Esophagus muscularis mucosa (tissue), 4 donors: ENCODE measurements around the gene MYO1D. TPM values are rescaled to one million over a fixed set of nuclear protein-coding genes. Genes with fewer than 3 reads are reported as not detected.

Source experiments
- DNase-seq: peaks from one replicate; pipeline ENCODE4 v3.0.0-alpha.2; 2017; ENCODE audit errors: extremely low spot score
- H3K27ac ChIP-seq, 4 donors: fragments of 200-600 bp; sonication (generic); replicated peaks in 1 of 4; 1 replicate in 3 of 4; 2 replicates in 1 of 4; pipeline ENCODE4 v1.5.1; 2016 to 2019; ENCODE audit warnings: mild to moderate bottlenecking in 1 of 4
- H3K27me3 ChIP-seq, 4 donors: fragments of 200-600 bp; sonication (generic); one replicate each; pipeline versions ENCODE4 v1.5.1 to v1.6.0; 2016 to 2019
- H3K36me3 ChIP-seq, 4 donors: fragments of 200-600 bp; sonication (generic); one replicate each; pipeline ENCODE4 v1.5.1; 2016 to 2019
- H3K4me1 ChIP-seq, 4 donors: fragments of 200-600 bp; sonication (generic); one replicate each; pipeline ENCODE4 v1.5.1; 2016 to 2019
- H3K4me3 ChIP-seq, 4 donors: fragments of 200-600 bp; sonication (generic); 1 replicate in 2 of 4; 2 replicates in 2 of 4; pipeline ENCODE4 v1.5.1; 2016 to 2019; ENCODE audit warnings: mild to moderate bottlenecking in 4 of 4, moderate library complexity in 1 of 4
- H3K9me3 ChIP-seq, 4 donors: fragments of 200-600 bp; sonication (generic); 1 replicate in 3 of 4; 2 replicates in 1 of 4; pipeline ENCODE4 v1.5.1; 2016 to 2019
- EP300 ChIP-seq: sonication (generic); formaldehyde crosslinking; IDR thresholded peaks from one replicate; pipeline ENCODE4 v1.6.1; 2017; ENCODE audit warnings: antibody characterized with exemption
- POLR2A ChIP-seq: fragments of 450-650 bp; IDR thresholded peaks from one replicate; pipeline ENCODE4 v1.6.1; 2017; ENCODE audit warnings: antibody characterized with exemption, moderate library complexity, mild to moderate bottlenecking, low read depth
- POLR2AphosphoS5 ChIP-seq, 2 donors: sonication (generic); formaldehyde crosslinking; IDR thresholded peaks; one replicate each; pipeline ENCODE4 v1.6.1; 2017; ENCODE audit warnings: antibody characterized with exemption in 2 of 2
- WGBS: methylation state at CpG from one replicate; pipeline ENCODE4 v1.1.5; 2018; 5-methylcytosine and 5-hydroxymethylcytosine counted together
- intact Hi-C: fragments of 100-400 bp; cut with DNase I; formaldehyde crosslinking; loops from one replicate; pipeline ENCODE4 v1.15.1; 2023
- total RNA-seq, 4 donors: library from RNA; depleted of rRNA; stranded (reverse); fragments of >200 nt; gene quantifications; one replicate each; pipeline versions ENCODE4 v1.1.0 to v1.2.1, GENCODE V29; 2016
- TF ChIP-seq, protein P1 (sequence below), 3 experiments: fragments of 200-600 bp in 2 of 3; fragments of 450-650 bp in 1 of 3; sonication (generic) in 2 of 3; IDR thresholded peaks; one replicate each; pipeline ENCODE4 v1.5.1; 2017 to 2019; ENCODE audit warnings: antibody characterized with exemption in 3 of 3, mild to moderate bottlenecking in 2 of 3, moderate library complexity in 1 of 3

MYO1D gene
- total RNA-seq, 4 donors from 2014 or later, result 27.3 to 30.3 (median 29.0) TPM

DNA sequence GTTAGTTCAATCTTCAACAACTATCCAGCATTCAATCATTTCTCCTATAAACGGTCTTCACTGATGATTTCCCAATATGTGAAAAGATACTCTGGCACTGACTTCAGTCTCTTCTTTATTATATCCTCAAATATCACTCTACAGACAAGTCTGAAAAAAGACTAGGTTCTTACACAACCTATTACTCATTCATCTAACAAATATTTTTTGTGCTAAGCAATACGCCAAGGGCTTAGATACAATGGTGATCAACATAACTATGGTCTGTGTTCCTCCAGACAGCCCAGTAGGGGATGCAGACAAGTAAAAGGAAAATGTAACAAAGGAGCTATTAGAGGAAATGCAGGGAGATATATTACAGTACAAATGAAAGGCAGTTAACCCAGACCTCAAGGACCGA lies 63.9 kb downstream of the MYO1D start:
- DNase-seq, result no peak
- Histone ChIP-seq H3K4me1 (no peaks in the 10 kb centered on the region), H3K4me3 (no peak overlapping the region), H3K36me3 (no peaks in the 10 kb centered on the region), H3K27ac (no peak overlapping the region), H3K9me3 (no peaks in the 10 kb centered on the region), H3K27me3 (no peaks in the 10 kb centered on the region)
- intact Hi-C loops, result no loop called here
- WGBS, result 94% methylated on average over 3 of the region's 3 CpGs
- TF ChIP-seq POLR2AphosphoS5 (IDR thresholded peaks at IDR 0.05) (no peak), EP300 (no peak), POLR2A (no peak)
- TF ChIP-seq, protein P1, sequence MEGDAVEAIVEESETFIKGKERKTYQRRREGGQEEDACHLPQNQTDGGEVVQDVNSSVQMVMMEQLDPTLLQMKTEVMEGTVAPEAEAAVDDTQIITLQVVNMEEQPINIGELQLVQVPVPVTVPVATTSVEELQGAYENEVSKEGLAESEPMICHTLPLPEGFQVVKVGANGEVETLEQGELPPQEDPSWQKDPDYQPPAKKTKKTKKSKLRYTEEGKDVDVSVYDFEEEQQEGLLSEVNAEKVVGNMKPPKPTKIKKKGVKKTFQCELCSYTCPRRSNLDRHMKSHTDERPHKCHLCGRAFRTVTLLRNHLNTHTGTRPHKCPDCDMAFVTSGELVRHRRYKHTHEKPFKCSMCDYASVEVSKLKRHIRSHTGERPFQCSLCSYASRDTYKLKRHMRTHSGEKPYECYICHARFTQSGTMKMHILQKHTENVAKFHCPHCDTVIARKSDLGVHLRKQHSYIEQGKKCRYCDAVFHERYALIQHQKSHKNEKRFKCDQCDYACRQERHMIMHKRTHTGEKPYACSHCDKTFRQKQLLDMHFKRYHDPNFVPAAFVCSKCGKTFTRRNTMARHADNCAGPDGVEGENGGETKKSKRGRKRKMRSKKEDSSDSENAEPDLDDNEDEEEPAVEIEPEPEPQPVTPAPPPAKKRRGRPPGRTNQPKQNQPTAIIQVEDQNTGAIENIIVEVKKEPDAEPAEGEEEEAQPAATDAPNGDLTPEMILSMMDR (IDR thresholded peaks at IDR 0.05), result no peak

DNA sequence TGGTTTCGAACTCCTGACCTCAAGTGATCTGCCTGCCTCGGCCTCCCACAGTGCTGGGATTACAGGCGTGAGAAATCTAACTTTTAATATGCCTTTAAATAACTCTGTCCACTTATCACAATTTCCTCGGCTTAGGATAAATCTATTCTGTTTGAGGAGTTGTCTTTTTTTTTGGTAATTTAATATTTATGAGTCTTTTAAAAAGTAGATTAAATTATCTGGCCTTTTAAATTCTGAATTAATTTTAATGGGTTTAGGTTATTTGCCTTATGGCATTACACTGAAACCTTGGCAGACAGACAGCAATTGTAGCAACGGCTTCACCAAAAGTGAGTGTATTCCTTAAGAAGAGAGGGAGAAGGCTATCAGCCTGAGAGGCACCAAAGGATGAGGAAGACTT lies 66.2 kb downstream of the MYO1D start:
- intact Hi-C loops, result no loop called here
- H3K4me3 ChIP-seq, result no peak overlapping the region
- H3K9me3 ChIP-seq, result no peaks in the 10 kb centered on the region
- WGBS, result 97% methylated on average over 5 of the region's 5 CpGs
- H3K27ac ChIP-seq, result no peak overlapping the region
- H3K36me3 ChIP-seq, result no peaks in the 10 kb centered on the region
- TF ChIP-seq EP300 (no peak), POLR2AphosphoS5 (IDR thresholded peaks at IDR 0.05) (no peak), POLR2A (no peak)
- TF ChIP-seq, protein P1 (IDR thresholded peaks at IDR 0.05), result no peak
- H3K27me3 ChIP-seq, result no peaks in the 10 kb centered on the region
- H3K4me1 ChIP-seq, result no peaks in the 10 kb centered on the region
- DNase-seq, result no peak

DNA sequence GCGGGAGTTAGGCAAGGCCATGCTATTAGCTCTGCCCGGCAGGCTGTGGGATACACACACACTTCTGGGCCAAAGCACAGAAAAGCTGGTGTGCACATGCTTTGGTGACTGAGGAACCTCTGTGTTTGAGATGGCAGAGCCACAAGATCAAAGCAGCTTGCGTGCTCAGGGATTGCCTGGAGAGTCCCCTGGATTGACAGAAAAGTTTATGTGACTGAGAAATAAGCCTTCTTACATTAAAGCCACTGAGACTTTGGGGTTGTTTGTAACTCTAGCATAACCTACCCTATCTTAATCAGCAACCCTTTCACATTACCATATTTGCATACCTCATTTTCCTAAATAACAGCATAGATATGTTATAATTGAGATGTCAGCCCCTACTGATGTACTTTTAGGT lies 69.3 kb downstream of the MYO1D start:
- DNase-seq, result no peak
- no peaks in the 10 kb centered on the region for H3K9me3 ChIP-seq
- H3K4me3 ChIP-seq, result no peak overlapping the region
- H3K27ac ChIP-seq, result no peak overlapping the region
- TF ChIP-seq POLR2A, result no peak
- no peak for TF ChIP-seq EP300
- TF ChIP-seq POLR2AphosphoS5 (IDR thresholded peaks at IDR 0.05), result no peak
- intact Hi-C loops, result no loop called here
- H3K36me3 ChIP-seq, result no peaks in the 10 kb centered on the region
- no peaks in the 10 kb centered on the region for H3K27me3 ChIP-seq
- WGBS, result 88% methylated on average over 3 of the region's 3 CpGs
- H3K4me1 ChIP-seq, result peaks cover 0 to 6% (median 0%) of the 10 kb centered on the region in 4 donors

DNA sequence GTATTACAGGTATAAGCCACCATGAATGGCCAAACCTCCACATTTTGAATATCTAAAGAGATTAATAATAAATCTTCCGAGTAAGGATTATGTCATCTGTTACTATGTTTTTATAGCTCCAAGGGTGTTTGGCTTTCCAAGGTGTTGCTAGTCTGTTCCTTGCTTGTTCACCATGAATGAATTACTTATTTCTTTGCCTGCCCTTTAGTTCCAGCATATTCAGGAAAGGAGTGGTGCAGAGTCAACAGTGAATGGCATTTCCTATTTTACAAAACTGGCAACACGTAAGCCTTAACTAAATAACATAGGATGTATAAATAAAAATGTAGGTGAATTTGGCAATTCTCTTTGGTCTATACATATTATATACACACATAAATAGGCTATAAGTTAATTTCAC lies 70.3 kb downstream of the MYO1D start:
- no peaks in the 10 kb centered on the region for H3K27me3 ChIP-seq
- 89% methylated on average over 2 of the region's 2 CpGs for WGBS

DNA sequence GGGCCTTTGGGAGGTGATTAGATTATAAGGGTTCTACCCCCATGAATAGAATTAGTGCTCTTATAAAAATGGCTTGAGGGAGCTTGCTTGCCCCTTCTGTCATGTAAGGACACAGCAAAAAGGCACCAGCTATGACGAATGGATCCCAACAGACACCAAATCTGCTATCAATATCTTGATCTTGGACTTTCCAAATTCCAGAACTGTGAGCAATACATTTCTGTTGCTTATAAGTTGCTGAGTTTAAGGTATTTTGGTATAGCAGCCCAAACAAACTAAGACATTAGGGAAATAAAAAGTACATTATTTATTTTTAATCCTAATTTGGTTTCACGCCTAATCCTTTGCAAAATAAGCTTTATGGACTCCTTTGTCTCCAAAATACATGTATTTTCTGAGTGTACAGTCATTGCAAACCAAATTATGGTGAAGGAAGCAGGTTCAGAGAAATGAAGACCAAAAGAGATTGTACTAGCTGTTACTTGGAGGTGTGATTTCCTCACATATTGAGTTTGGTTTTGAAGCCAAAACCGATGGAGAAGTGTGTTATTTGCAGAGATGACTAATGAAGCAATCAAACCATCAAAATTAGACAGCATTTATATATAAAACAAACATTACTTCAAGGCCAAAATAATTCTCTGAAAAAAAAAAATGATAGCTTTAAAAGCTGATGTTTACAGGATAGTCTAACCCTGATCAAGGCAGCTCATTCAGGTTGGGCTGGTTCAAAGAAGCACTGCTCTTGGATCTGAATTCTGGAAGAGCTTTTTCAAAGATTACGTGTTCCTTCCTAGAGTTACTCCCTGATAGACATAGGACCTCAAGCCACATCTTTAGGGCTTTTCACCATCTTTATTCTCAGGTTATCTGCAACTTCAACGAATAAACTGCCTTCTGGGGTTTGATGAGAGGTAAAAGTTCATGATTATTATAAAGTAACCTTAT lies 71.6 kb downstream of the MYO1D start:
- no peak overlapping the region for H3K27ac ChIP-seq
- WGBS, result 76% methylated on average over 5 of the region's 5 CpGs
- H3K4me1 ChIP-seq, result peaks cover 0 to 12% (median 3%) of the 10 kb centered on the region in 4 donors
- no peak for DNase-seq
- H3K27me3 ChIP-seq, result no peaks in the 10 kb centered on the region
- H3K4me3 ChIP-seq, result no peak overlapping the region
- no peaks in the 10 kb centered on the region for H3K9me3 ChIP-seq
- TF ChIP-seq POLR2A (no peak), POLR2AphosphoS5 (IDR thresholded peaks at IDR 0.05) (no peak), EP300 (no peak)
- TF ChIP-seq, protein P1 (IDR thresholded peaks at IDR 0.05), result no peak
- intact Hi-C loops, result no loop called here
- no peaks in the 10 kb centered on the region for H3K36me3 ChIP-seq

More for the DNA sequence above, 70.3 kb downstream of the MYO1D start:
- Histone ChIP-seq H3K9me3 (no peaks in the 10 kb centered on the region), H3K27ac (no peak overlapping the region), H3K4me3 (no peak overlapping the region), H3K4me1 (peaks cover 0 to 11% (median 2%) of the 10 kb centered on the region in 4 donors), H3K36me3 (no peaks in the 10 kb centered on the region)
- intact Hi-C loops, result no loop called here
- no peak for TF ChIP-seq POLR2A
- no peak for TF ChIP-seq EP300
- no peak for TF ChIP-seq POLR2AphosphoS5 (IDR thresholded peaks at IDR 0.05)
- TF ChIP-seq, protein P1 (IDR thresholded peaks at IDR 0.05), result no peak
- DNase-seq, result no peak
